NCI-H69 (cell line): ENCODE data around the gene IMPA2.
"Not testable (repeated sequence)": the region's sequence is repeated elsewhere in the genome, so short reads cannot be mapped to it uniquely, and the experiment has no call there.

Source experiments
- DNase-seq: peaks from one replicate; lab custom pipeline; 2025; lab: John Stamatoyannopoulos, UW

Gene IMPA2

DNA sequence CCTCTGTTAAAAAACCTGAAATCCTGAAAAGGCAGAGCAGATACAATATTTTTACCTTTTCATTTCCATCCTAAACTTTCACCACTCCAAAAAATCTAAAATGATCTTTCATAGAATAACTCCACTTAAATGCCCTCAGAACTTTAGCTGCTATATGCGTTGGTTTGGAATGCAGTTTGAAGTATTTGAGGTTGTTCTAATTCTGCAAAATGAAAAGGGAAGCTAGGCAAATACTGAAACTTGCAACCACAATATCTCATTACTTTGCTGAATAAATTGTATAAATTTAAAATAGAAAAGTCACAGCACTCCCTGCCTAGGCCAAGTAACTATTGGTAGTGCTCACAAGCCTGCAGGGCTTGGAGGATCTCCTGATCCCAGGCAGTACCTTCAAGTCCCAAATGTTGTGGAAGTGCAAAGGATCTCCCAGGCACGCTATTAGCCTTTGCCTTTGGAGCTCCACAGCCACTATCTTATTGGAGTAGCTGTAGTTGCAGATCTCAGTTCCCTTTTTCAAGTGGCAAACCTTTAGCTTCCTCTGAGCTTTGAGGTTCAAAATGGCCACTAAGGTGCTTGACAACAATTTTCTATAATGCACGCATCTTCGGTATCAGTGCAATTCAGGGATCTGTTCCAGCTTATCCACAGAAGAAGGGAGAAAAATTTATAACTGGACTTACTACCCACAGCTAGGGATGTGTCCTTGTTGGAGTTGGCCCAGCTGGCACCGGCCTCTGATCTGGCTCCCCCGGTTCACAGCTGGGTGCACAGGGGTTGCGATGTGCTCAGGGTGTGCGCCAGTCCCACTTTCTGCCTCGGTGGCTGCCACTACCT lies 68.9 kb downstream of the IMPA2 start:
- DNase-seq, result no peak

DNA sequence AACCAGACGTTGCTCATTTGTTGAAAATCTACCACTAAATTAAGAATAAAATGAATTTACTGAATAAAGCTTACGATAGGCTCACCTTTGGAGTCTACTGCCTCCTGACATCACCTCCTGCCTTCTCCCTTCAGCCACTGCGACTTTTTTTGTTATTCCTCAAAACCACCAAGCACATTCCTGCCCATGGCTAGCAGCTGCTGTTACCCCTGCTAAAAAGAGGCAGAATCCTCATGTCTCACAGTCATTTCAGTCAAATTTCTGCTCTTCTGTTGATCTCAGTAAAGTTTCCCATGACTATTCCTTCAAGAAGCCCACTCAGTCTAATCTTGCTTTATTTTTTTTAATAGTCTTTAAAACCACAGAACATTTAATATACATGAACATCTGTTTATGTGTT lies 71.6 kb downstream of the IMPA2 start:
- DNase-seq, result no peak

DNA sequence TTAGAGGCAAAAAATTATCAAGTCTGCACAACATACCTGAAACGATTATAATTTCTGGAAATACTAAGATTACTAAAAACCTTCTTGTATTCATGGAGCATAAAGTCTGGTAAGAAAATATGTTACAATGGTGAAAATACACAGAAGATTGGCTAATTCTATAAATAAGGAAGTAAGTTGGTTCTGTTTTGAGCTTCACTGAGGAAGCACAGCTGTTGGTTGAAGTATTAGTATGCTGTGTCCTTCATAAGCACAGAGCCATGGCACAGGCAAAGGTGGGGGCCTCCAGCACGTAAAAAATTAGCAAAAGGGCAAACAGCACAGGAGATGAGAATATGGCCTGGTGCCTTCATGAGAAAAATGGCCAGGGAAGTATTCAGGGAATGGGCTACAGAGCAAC lies 72.0 kb downstream of the IMPA2 start:
- DNase-seq, result no peak

DNA sequence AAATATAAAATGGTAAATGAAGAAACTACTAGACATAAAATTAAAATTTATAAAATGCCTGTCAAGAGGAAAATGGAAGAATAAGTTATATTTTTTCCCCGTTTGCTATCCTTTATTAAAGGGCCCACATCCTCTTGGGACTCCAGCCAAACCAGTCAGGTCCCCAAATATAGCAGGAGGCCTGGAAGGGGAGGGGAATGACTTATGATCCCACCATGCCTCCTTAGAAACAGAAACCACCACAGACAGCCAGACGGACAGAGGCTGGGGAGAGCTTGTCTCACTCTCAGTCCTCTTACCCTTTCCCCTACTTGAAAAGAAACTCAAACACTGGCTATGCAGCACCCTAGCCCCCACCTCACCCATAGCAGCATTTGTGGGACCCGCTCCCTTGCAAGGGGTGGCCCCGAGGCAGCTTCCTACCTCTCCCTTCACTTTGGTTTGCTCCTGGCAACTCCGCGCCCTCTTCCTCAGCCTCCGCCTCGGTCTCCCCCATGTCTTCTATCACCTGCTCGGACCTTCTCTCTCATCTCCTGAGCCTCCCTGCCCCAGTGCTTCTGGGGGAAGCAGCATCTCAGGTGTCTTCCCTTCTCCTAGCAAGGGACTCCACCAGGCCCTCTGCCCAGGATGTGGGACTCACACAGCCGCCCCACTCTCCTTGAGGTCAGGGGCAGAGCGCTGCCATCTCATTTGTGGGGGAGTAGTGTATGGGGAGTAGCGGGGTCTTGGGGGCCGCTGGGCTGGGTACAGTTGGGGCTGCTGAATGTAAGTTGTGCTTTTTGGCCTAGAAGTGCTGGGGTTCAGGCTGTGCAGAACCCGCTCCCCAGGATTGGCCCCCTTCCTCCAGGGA lies 75.0 kb downstream of the IMPA2 start:
- no peak for DNase-seq

DNA sequence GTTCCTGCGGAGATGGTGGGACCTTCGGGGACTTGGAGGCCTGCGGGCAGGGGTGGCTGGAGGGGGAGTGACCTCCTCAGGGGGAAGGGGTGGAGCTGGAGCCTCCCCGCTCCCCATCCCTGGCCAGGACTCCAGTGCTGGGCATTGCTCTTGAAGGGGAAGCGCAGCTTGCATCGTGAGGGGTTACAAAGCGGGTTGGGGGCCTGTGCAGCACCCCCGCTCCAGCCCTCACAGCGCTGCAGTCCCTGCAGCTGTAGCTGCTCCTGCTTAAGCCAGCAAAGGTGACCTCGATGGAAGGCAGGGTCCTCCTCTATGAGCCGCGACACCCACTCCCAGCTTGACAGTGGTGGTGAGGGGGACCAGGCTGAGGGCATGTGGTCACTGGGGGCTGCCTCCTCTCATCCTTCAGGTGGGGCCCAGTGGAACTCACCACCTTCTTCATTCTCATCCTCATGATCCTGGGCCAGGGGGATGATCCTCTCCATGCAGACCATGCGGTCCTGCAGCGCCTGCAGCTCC lies 75.6 kb downstream of the IMPA2 start:
- DNase-seq, result no peak

DNA sequence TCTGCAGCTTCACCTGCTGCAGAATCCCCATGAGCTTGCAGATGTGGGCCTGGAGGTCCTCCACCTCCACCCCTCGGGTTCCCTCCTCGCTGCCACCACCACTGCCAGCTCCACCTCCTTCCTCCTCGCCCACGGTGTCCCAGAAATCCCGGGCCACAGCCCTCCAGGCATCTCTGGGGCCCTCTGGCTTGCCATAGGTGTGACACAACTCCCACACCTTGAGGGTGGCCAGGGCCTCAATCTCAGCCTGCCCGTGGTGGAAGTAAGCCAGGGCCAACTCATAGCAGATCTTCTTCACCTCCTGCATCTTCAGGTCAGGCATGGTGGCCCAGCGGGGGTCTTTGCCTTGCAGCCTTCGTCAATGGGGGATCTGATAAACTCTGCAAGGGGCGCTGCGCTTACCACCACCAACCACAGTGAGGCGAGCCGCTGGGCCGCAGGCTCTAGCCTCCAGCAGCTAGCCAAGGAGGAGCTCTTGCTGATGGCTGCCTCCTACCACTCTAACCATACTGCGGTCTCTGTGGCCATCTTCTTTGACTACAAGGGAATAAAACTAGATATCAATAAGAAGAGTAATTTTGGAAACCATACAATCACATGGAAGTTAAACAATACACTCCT lies 76.2 kb downstream of the IMPA2 start:
- no peak for DNase-seq

DNA sequence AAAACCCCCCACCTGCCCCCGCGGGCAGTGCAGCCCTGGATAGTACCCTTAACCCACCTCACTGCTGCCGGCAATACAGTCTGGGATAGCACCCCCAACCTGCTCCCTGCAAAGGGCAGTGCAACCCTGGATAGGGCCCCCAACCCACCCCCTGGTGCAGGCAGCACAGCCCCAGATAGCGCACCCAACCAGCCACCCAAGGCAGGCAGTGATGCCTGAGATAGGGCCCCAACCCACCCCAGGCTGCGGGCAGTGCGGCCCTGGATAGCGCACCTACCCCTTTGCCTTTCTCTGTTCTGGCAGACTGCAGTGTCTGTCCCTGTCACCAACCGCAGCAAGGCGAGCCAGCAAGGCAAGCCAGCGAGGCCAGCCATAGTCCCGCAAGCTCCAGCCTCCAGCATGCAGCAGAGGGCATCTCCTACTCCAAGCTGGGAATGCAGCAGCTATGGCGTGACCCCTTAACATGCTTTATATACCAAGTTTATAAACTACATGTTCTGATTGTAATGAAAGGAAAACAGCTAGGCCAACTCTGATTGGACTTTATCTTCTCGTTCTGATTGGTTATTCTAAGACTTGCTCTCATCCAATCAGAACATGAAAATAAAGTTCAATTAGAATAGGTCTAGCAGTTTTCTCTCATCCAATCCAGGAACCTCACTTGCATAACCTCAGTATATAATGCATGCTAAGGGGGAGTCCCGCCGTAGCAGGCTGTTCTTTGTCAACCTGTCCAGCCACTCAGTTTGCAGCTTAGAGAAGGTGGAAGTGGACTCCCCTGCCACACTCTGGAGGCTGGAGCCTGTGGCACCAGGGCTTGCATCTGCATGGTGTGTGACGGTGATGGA lies 78.3 kb downstream of the IMPA2 start:
- DNase-seq, result no peak

DNA sequence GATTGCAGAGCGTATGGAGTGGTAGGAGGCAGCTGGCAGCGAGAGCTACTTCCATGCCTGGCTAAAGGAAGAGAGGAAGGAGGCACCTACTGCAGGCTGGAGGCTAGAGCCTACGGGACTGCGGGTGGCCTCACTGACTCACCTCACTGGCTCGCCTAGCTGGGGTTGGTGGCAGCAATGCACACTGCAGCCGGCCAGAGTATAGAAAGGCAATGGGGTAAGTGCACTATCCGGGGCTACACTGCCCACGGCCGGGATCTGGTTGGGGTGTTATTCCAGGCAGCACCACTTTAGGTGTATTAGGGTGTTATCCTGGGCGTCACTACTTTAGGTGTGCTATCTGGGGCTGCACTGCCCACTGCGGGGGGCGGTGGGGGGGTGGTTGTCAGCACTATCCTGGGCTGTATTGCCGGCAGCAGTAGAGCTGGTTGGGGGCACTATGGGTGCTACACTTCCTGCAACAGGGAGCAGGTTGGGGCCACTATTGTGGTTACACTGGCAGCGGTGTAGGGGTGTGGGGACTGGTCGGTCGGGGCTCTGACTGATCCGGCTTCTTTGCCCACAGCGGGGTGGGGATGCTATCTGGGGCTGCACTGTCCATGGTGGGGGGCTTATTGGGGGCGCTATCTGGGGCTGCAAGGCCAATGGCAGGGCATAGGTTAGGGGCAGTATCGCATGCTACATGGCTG lies 79.0 kb downstream of the IMPA2 start:
- DNase-seq, result no peak

DNA sequence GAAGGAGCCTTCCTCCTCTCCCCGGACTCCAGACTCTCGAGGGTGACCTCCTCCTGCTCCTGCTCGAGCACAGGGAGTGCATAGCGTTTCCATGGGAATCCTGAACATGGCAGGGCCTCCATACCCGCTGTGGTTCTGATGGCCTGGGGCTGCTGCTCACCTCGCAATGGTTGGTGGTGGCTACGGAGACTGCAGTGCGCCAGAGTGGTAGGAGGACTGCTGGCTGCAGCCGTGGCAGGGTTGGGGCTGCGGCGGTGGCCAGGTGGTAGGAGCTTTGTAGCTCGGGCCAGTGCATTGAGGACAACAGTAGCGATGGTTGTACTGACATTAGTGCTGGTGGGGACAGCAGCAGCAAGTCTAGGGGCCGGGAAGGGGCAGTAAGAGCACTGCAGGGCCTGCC lies 80.4 kb downstream of the IMPA2 start:
- DNase-seq, result no peak

DNA sequence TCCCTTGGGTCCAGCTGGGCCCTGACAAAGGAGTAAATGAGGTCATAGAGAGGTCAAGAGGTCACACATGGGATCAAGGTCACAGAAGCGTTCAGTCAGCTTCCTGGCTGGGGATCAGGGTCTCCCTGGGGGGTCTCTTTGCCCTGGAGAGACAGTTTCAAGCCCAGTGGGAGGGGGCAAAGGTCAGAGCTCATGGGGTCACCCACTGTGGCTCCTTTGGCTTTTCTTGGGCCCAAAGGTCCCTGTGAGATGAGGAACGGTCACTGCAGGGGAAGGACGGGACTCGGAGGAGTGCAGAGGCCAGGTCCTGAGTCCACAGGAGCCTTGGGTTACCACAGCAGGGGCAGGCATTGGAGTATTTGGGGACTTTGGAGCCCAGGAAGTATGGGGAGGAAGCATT lies 81.7 kb downstream of the IMPA2 start:
- DNase-seq, result no peak

DNA sequence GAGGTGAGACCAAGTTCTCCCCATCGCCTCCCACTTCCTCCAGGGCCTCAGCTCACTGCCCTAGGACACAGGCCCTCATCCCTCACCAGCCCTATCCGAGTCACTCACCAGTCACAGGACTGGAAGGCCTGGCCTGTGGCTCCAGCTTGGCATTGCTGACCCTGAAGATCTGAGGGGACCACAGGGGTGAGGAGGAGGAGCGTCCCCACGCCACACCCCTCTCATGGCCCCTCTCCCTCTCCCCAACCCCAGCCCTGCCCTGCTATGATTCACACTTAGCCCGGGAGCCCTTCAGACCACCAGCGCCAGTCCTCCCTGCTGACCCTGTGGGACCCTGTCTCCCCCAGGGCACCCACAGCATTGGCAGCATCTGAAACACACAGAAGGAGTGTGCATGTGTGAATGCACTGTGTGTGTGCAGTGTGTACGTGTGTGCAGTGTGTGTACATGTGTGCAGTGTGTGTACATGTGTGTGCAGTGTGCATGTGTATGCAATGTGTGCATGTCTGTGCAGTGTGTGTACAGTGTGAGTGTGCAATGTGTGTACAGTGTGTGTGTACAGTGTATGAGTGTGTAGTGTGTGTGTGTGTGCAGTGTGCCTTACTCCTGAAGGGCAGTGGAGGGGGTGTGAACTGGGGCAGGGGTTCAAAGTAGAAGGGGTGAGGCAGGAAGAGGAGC lies 82.9 kb downstream of the IMPA2 start:
- DNase-seq, result no peak

DNA sequence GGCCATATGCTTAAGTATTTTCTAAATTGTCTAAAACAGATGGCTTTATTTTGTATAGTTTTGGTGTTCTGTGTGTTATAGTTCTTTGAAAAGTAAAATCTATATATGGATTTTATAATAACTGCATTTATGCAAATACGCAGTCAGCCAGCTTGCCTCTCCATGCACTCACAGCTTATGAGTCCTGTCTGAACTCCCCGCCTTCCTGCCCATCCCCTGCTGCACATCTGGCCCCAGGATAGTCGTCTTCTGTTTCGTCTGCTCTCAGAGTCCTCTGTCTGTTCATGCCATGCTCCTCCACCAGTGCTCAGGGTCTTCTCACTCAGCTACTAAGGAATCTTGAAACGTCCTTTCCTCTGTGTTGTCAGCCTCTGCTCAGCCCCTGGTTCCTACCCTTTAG lies 84.1 kb downstream of the IMPA2 start:
- no peak for DNase-seq

DNA sequence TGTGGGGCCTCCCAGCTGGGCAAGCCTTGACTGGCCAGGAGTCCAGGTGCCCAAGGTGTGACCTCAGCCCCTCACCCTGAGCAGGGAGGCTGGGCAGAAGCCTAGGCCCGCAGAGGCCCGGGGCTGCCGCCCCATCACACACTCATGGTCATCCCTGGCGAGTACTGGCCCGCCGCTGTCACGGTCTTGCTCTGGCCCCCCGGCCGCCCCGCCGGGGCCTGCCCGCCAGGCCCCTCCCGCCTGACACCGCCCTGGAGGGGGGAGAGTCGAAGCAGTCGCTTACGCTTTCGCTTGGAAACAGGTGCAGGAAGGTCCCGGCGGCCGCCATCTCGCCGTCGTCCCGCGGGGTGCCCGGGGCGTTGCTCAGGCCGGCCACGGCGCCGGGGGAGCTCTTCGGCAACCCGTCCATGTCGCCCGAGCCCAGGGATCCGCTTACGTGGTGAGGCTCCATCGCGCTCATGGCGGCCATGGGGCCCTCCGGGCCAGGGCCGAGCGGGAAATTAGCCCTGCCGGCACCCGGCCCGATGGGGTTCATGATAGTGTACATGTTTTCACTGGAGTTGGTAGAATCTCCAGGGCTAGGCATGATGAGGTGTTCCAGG lies 85.7 kb downstream of the IMPA2 start:
- DNase-seq, result no peak

DNA sequence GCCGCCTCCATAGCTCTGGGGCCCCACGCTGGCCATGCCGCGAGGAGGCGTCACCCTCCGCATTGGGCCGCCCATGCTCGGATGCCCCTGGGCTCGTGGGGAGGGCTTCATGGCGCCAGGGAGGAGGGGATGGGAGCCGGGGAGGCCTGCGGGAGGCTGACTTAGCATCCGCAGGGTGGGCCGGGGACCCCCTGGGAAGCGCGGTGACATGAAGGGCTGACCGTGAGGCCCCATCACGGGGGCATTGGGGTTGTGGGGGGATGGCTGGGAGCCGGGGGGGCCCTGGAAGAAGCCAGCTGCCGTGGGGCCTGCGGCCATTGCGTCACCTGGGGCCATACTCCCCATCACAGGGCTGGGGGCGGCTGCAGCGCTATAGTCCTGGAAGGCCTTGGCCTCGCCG lies 86.4 kb downstream of the IMPA2 start:
- no peak for DNase-seq

DNA sequence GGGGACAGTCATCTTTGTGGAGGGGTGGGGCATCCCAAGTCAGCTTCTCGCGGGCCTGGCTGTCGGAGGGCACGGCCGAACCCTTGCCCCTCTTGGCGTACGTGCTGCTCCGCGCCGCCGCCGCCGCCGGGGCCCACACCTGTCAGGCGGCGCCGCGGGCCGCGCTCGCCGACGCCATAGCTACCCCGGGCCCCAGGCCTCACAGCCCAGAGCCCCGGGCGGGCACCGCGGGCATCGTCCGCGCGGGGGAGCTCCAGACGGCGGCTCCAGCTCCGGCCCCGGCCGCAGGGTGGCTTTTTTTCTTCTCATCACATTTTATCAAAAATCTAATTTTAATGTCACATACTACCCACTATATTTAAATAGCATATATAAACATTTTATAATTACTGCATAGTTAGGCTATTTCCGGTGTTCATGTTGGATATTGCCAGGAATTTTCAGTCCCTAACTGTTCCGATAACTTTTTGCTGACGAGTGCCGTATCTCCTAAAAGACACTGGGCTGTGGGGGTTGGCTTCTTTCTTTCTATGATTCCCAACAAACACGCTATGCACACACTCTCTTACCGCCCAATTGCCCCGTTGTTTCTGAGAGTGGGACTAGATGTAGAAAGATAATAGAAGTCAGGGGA lies 87.1 kb downstream of the IMPA2 start:
- not testable (repeated sequence) for DNase-seq

DNA sequence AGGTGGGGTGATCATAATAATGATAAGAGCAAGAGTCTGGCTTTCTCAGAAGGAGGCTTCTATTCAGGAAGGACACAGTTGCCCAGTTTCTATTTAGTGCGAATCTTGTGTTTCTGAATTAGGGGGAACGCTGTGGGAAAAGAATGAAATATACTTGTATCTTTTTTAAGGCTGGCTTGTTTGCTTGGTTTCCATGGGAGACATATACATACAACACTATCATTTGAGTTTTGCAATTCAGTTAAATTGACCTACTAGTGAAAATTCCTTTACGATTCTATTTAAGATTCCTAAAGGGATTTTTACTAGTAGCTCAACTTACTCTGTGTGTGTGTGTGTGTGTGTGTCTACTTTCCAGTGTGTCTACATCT lies 87.6 kb downstream of the IMPA2 start:
- no peak for DNase-seq

DNA sequence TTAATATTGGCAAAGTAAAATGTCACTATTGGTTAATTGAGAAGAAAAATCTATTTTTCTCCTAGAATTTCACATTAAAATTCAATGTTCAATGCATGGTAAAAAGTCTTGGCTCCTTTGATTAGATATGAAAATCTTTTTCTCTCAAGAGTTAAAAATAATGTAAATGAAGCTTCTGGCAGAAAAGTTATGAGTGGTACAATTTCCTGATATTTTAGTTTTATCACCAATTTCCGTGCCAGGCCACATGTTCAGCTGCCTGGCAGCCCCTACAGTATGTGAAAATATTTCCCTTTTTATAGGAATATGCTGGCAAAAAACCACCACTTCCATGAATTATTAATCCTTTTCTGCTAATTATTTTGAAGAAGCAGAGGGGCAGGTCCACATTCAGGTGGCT lies 89.8 kb downstream of the IMPA2 start:
- not testable (repeated sequence) for DNase-seq

DNA sequence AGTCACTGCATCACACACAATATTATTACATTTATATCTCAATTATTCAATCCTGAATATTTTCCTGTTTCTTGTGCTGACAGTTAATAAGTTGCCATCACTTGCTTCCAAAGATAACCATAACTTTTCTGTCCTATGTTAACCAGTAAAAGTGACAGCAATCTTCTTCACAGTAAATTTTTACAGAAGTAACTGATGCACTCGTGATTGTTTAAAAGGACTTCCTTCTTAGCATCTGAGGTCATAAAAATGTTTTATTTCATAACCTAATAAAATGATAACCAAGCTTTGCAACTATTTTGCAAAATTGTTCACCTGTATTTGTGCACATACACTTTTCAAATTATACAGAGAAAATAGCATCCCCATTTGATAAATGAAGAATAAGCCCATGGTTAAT lies 91.7 kb downstream of the IMPA2 start:
- no peak for DNase-seq

DNA sequence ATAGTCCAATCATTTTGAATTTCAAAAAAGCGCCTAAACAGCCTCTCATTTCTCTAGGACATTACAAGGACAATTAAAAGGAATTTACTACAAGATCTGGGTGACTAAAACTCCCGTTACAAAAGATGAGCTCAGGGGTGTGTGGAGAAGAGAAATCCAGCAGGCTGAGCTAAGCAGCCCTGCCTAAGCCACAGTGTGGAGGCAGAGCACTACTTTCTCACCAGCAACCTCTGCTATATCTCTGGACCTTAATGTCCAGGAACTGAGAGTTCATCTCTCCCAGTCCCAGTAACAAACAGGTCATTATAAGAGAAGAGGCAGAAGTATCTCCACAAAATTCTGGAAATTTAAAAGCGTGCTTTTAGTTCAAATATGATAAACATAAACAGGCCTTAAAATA lies 93.4 kb downstream of the IMPA2 start:
- DNase-seq, result no peak
